NCI-H510A treated with DMSO at 0.1 percent for 48 hours (cell line): ENCODE data around the gene CAMP.
A peak's percentile ranks its signal among the peaks of the same experiment; 100 is the strongest.
"Not testable (repeated sequence)": the region's sequence is repeated elsewhere in the genome, so short reads cannot be mapped to it uniquely, and the experiment has no call there.

Experiments
- DNase-seq: peaks from one replicate; lab custom pipeline; 2025; lab: John Stamatoyannopoulos, UW

Gene CAMP

DNA sequence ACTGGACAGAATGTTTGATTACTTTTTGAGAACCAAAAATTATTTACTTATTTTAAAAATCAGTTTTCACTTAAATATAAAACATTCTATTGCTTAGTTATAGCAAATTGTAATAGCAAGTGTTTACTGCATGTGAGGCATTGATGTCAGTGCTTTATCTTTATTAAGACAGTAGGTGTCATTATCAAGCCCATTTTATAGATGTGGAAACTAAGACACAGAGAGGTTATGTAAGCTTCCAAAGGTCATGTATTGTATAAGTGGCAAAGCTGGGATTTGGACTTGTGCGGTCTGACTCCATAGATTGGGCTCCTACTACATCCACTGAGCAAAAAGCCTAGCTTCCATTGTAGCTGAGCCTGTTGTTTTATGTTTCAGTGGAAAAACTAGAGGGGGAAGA lies 35.2 kb downstream of the CAMP start:
- no peak for DNase-seq

DNA sequence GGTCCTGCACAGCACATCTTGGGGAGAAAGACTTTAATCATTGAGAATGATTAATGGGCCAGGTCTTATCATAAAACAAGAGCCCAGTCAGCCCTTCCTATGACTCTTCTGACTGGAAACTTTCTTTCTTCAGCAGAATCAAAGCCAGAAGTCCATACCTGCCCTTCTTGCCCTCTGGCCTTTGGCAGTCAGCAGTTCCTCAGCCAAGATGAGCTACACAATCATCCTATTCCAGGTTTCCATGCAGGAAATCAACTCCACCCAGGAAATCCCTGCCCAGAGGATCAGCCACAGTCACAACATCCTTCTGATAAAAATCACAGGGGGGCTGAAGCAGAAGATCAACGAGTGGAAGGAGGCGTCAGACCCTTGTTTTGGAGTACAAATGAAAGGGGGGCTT lies 44.5 kb downstream of the CAMP start:
- DNase-seq: no peak

GRCh38 chr3:48268381-48268935 lies 45.2 kb downstream of the CAMP start:
- peak; percentile 64 for DNase-seq

DNA sequence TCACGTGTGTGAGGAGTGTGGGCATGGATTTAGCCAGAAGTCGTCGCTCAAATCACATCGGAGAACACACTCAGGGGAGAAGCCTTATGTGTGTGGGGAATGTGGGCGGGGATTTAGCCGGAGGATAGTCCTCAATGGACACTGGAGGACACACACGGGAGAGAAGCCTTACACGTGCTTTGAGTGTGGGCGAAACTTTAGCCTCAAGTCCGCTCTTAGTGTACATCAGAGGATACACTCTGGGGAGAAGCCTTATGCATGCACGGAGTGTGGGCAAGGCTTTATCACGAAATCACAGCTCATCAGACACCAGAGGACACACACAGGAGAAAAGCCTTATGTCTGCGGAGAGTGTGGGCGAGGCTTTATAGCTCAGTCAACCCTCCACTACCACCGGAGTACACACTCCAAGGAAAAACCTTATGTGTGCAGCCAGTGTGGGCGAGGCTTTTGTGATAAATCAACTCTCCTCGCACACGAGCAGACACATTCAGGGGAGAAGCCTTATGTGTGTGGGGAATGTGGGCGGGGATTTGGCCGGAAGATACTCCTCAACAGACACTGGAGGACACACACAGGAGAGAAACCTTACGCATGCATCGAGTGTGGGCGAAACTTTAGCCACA lies 45.8 kb downstream of the CAMP start:
- no peak for DNase-seq

GRCh38 chr3:48269592-48269991 lies 46.3 kb downstream of the CAMP start:
- DNase-seq: no peak

DNA sequence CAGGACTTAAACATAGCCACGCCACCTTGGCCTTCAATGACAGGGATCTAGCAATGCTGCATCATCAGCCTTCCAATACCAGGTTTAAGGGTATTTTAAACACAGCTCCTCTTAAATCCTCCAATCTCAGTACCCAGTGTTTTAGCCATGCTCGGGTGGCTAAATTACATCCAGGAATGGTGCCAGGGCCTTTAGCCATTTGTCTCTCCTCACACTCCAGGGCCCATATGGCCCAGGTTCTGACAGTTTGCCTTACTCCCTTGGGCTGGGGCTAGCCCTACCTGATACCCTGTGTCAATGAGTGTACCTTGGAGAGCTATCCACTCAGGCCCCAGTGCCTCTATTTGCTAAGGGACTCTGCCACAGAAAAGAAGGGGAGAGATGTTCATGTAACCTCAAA lies 47.0 kb downstream of the CAMP start:
- no peak for DNase-seq

DNA sequence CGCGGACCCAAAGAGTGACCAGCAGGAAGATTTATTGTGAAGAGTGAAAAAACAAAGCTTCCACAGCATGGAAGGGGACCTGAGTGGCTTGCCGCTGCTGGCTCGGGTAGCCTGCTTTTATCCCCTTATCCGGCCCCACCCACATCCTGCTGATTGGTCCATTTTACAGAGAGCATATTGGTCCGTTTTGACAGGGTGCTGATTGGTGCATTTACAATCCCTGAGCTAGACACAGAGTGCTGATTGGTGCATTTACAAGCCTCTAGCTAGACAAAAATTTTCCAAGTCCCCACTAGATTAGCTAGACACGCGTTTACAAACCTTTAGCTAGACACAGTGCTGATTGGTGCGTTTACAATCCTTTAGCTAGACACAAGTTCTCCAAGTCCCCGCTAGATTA lies 47.9 kb downstream of the CAMP start:
- not testable (repeated sequence) for DNase-seq

DNA sequence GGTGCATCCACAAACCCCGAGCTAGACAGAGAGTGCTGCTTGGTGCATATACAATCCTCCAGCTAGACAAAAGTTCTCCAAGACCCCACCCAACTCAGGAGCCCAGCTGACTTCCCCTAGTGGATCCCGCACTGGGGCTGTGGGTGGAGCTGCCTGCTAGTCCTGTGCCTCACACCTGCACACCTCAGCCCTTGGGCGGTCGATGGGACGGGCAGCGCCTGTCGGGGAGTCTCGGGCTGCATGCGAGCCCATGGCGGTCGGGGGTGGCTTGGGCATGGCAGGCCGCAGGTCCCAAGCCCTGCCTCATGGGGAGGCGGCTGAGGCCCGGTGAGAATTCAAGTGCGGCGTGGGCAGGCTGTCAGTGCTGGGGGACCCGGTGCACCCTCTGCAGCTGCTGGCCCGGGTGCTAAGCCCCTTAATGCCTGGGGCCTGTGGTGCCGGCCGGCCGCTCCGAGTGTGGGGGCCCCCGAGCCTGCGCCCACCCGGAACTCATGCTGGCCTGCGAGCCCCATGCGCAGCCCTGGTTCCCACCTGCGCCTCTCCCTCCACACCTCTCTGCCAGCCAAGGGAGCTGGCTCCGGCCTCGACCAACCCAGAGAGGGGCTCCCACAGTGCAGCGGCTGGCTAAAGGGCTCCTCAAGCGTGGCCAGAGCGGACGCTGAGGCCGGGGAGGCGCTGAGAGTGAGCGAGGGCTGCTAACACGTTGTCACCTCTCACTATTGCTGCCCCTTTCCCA lies 48.6 kb downstream of the CAMP start:
- DNase-seq: no peak

- peak; percentile 45 for DNase-seq
Observed at GRCh38 chr3:48273594-48274211, 50.4 kb downstream of the CAMP start.

DNA sequence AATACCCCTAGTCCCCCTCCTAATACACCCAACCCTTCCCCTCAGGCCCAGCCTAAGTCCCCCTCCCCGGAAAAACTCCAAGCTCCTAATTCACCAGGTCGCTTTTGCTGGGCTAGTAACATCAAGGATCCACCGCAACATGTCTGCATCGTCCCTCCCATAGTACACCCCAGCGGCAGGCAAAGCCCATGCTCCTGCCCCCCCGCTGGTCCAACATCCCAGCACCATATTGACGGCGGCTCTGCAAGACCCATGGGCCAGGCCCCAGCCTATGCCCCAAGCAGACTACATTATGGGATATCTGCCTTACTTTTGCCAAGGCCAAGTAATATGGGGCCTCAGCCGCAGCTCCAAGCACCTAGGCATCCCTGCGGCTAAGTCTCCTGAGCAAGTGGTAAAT lies 51.2 kb downstream of the CAMP start:
- no peak for DNase-seq
